DOHH2 (cell line): ENCODE measurements around the gene PRELP.

ENCODE experiments used
- H3F3A ChIP-seq: fragments of 200-600 bp; sonication (generic), shearing (Covaris generic); 2 replicates; pipeline ENCODE4 v1.6.0; 2016; ENCODE audit warnings: antibody characterized with exemption, mild to moderate bottlenecking; ENCODE audit not compliant: control insufficient read depth, insufficient read depth
- H3K27ac ChIP-seq: fragments of 200-600 bp; sonication (generic); 2 replicates; pipeline ENCODE4 v1.5.1; 2014; ENCODE audit warnings: low read depth, mild to moderate bottlenecking, low read length, moderate library complexity
- H3K27me3 ChIP-seq: fragments of 200-600 bp; sonication (generic); 2 replicates; pipeline ENCODE4 v1.6.1; 2014; ENCODE audit warnings: mild to moderate bottlenecking, low read length, mixed read lengths; ENCODE audit not compliant: control insufficient read depth
- H3K36me3 ChIP-seq: fragments of 200-600 bp; sonication (generic); 2 replicates; pipeline ENCODE4 v1.6.1; 2014; ENCODE audit warnings: mild to moderate bottlenecking, low read length, moderate library complexity, mixed read lengths; ENCODE audit not compliant: control insufficient read depth
- H3K4me1 ChIP-seq: fragments of 200-600 bp; sonication (generic); 2 replicates; pipeline ENCODE4 v1.6.1; 2014; ENCODE audit warnings: mild to moderate bottlenecking, low read length, mixed read lengths; ENCODE audit not compliant: control insufficient read depth
- H3K4me2 ChIP-seq: fragments of 200-600 bp; sonication (generic); 2 replicates; pipeline ENCODE4 v1.6.0; 2014; ENCODE audit warnings: mild to moderate bottlenecking, low read length, moderate library complexity
- H3K4me3 ChIP-seq: fragments of 200-600 bp; sonication (generic); 2 replicates; pipeline ENCODE4 v1.5.1; 2014; ENCODE audit warnings: mild to moderate bottlenecking, low read length, mixed read lengths
- H3K79me2 ChIP-seq: fragments of 200-600 bp; sonication (generic); 2 replicates; pipeline ENCODE4 v1.6.1; 2014; ENCODE audit warnings: mild to moderate bottlenecking, low read length, mixed read lengths; ENCODE audit not compliant: control insufficient read depth
- H3K9me2 ChIP-seq: fragments of 200-600 bp; sonication (generic); replicated peaks from 2 replicates; pipeline ENCODE4 v1.6.1; 2014; ENCODE audit warnings: mild to moderate bottlenecking, low read length, mixed read lengths; ENCODE audit not compliant: control insufficient read depth
- H3K9me3 ChIP-seq: fragments of 200-600 bp; sonication (generic); 2 replicates; pipeline ENCODE4 v1.6.1; 2014; ENCODE audit warnings: antibody characterized with exemption, low read length, mixed read lengths; ENCODE audit not compliant: control insufficient read depth, insufficient read depth
- H4K20me1 ChIP-seq: fragments of 200-600 bp; sonication (generic); 2 replicates; pipeline ENCODE4 v1.6.0; 2014; ENCODE audit warnings: low read depth, mild to moderate bottlenecking, antibody characterized with exemption, low read length, moderate library complexity; ENCODE audit not compliant: control insufficient read depth, insufficient read depth
- CTCF ChIP-seq: fragments of 200-600 bp; sonication (generic); IDR thresholded peaks from one replicate; pipeline ENCODE4 v1.5.1; 2014; ENCODE audit warnings: antibody characterized with exemption, mild to moderate bottlenecking, low read depth, low read length; ENCODE audit not compliant: poor library complexity, severe bottlenecking
- EZH2phosphoT487 ChIP-seq: fragments of 200-600 bp; sonication (generic); IDR thresholded peaks from 2 replicates; pipeline ENCODE4 v1.6.1; 2017; ENCODE audit warnings: borderline replicate concordance, mild to moderate bottlenecking, antibody characterized with exemption, low read length, moderate library complexity, mixed read lengths

The PRELP gene

GRCh38 chr1:203441766-203442165, 33.8 kb upstream of the PRELP start:
- TF ChIP-seq EZH2phosphoT487 (no peak), CTCF (no peak)
- H3K27me3 ChIP-seq = peaks cover 3% of the 10 kb centered on the region; the same call in 1 of the 2 replicates
- no peaks in the 10 kb centered on the region for H3K79me2 ChIP-seq

GRCh38 chr1:203442821-203443220, 32.8 kb upstream of the PRELP start:
- Histone ChIP-seq H3F3A (no peaks in the 10 kb centered on the region), H3K79me2 (no peaks in the 10 kb centered on the region), H3K4me2 (no peak overlapping the region), H3K36me3 (no peaks in the 10 kb centered on the region), H3K27ac (no peak overlapping the region), H3K27me3 (peaks cover 3% of the 10 kb centered on the region; the same call in 1 of the 2 replicates), H3K9me3 (no peaks in the 10 kb centered on the region), H3K4me1 (no peaks in the 10 kb centered on the region), H4K20me1 (no peaks in the 10 kb centered on the region), H3K4me3 (no peak overlapping the region), H3K9me2 (no peaks in the 10 kb centered on the region)
- no peak for TF ChIP-seq EZH2phosphoT487
- TF ChIP-seq CTCF = no peak

More at GRCh38 chr1:203441766-203442165, 33.8 kb upstream of the PRELP start:
- no peaks in the 10 kb centered on the region for H4K20me1 ChIP-seq
- H3K27ac ChIP-seq = no peak overlapping the region
- no peaks in the 10 kb centered on the region for H3K36me3 ChIP-seq
- no peaks in the 10 kb centered on the region for H3F3A ChIP-seq
- no peaks in the 10 kb centered on the region for H3K4me1 ChIP-seq
- H3K9me3 ChIP-seq = no peaks in the 10 kb centered on the region
- no peaks in the 10 kb centered on the region for H3K9me2 ChIP-seq
- no peak overlapping the region for H3K4me3 ChIP-seq
- no peak overlapping the region for H3K4me2 ChIP-seq

- Histone ChIP-seq H3F3A (no peaks in the 10 kb centered on the region), H3K36me3 (no peaks in the 10 kb centered on the region), H3K4me3 (no peak overlapping the region), H3K27me3 (peaks cover 3% of the 10 kb centered on the region; the same call in 1 of the 2 replicates), H4K20me1 (no peaks in the 10 kb centered on the region), H3K4me1 (no peaks in the 10 kb centered on the region), H3K27ac (no peak overlapping the region), H3K9me2 (no peaks in the 10 kb centered on the region), H3K4me2 (no peak overlapping the region), H3K9me3 (no peaks in the 10 kb centered on the region), H3K79me2 (no peaks in the 10 kb centered on the region)
- TF ChIP-seq CTCF = no peak
- no peak for TF ChIP-seq EZH2phosphoT487
These were observed 32.3 kb upstream of the PRELP start for GRCh38 chr1:203443296-203443695.

GRCh38 chr1:203444171-203444576, 31.4 kb upstream of the PRELP start:
- TF ChIP-seq EZH2phosphoT487 (no peak), CTCF (no peak)
- no peak overlapping the region for H3K4me3 ChIP-seq
- peaks cover 3% of the 10 kb centered on the region; the same call in 1 of the 2 replicates for H3K27me3 ChIP-seq

More at GRCh38 chr1:203444171-203444576, 31.4 kb upstream of the PRELP start:
- Histone ChIP-seq H3K9me2 (no peaks in the 10 kb centered on the region), H3K79me2 (no peaks in the 10 kb centered on the region), H3K27ac (no peak overlapping the region), H3K4me2 (no peak overlapping the region), H3F3A (no peaks in the 10 kb centered on the region), H3K4me1 (no peaks in the 10 kb centered on the region), H4K20me1 (no peaks in the 10 kb centered on the region), H3K36me3 (no peaks in the 10 kb centered on the region), H3K9me3 (no peaks in the 10 kb centered on the region)
